HG02852 (cell line): ENCODE data around the gene PARVB.

ENCODE experiments used
- ATAC-seq: cut with Tn5 transposase; IDR thresholded peaks from one replicate; pipeline ENCODE4 v1.9.1; 2021; ENCODE audit warnings: mild to moderate bottlenecking, moderate library complexity; ENCODE audit not compliant: unreplicated experiment

Gene PARVB

GRCh38 chr22:44192816-44193534 is 168.9 kb downstream of the PARVB start:
- ATAC-seq, result no peak

- ATAC-seq, result no peak
Observed at GRCh38 chr22:44193535-44193891, 169.4 kb downstream of the PARVB start.

GRCh38 chr22:44194569-44194968 is 170.5 kb downstream of the PARVB start:
- no peak for ATAC-seq

GRCh38 chr22:44195189-44195871 is 171.2 kb downstream of the PARVB start:
- ATAC-seq, result no peak

- ATAC-seq, result no peak
Observed at GRCh38 chr22:44196241-44196640, 172.1 kb downstream of the PARVB start.

- ATAC-seq, result no peak
Observed at GRCh38 chr22:44196731-44197131, 172.6 kb downstream of the PARVB start.

- no peak for ATAC-seq
Observed at GRCh38 chr22:44197271-44197670, 173.2 kb downstream of the PARVB start.

GRCh38 chr22:44199164-44199563 is 175.1 kb downstream of the PARVB start:
- ATAC-seq, result no peak

GRCh38 chr22:44199866-44200265 is 175.8 kb downstream of the PARVB start:
- no peak for ATAC-seq

- ATAC-seq, result no peak
Observed at GRCh38 chr22:44200451-44200850, 176.3 kb downstream of the PARVB start.

- ATAC-seq, result no peak
Observed at GRCh38 chr22:44200855-44201550, 176.9 kb downstream of the PARVB start.

GRCh38 chr22:44201665-44202064 is 177.6 kb downstream of the PARVB start:
- no peak for ATAC-seq

GRCh38 chr22:44202261-44202789 is 178.2 kb downstream of the PARVB start:
- no peak for ATAC-seq

GRCh38 chr22:44203203-44203602 is 179.1 kb downstream of the PARVB start:
- no peak for ATAC-seq

GRCh38 chr22:44204739-44205515 is 180.8 kb downstream of the PARVB start:
- no peak for ATAC-seq

- no peak for ATAC-seq
Observed at GRCh38 chr22:44205516-44206329, 181.6 kb downstream of the PARVB start.

- ATAC-seq, result no peak
Observed at GRCh38 chr22:44206330-44206645, 182.2 kb downstream of the PARVB start.

GRCh38 chr22:44206696-44207095 is 182.6 kb downstream of the PARVB start:
- ATAC-seq, result no peak

GRCh38 chr22:44207173-44207980 is 183.3 kb downstream of the PARVB start:
- no peak for ATAC-seq

GRCh38 chr22:44207981-44208317 is 183.8 kb downstream of the PARVB start:
- no peak for ATAC-seq
